Endothelial cell of umbilical vein (primary cell): Measurements from ENCODE around the gene CUL7. TPM values are rescaled to one million over a fixed set of nuclear protein-coding genes. Genes with fewer than 3 reads are reported as not detected.

Experiments used
- BruUV-seq: library from RNA; stranded (reverse); fragments of 400-500 nt; replicated peaks from 2 replicates; lab custom pipeline; 2021; lab: Mats Ljungman, UMichigan
- CTCF ChIA-PET: fragments of 300-600, 350-600 bp; sonication (Branson Sonifier 250); formaldehyde crosslinking; loops from one replicate; lab custom pipeline; 2021; ENCODE audit warnings: antibody characterized with exemption, inconsistent platforms; lab: Charles Lee
- POLR2A ChIA-PET: fragments of 300-600, 350-600 bp; sonication (Branson Sonifier 250); formaldehyde crosslinking; loops from one replicate; lab custom pipeline; 2021; ENCODE audit warnings: antibody characterized with exemption, inconsistent platforms; lab: Charles Lee
- DNase-seq: peaks from one replicate; pipeline ENCODE4 v3.0.0-alpha.2; 2011; ENCODE audit warnings: low read depth, low spot score
- FAIRE-seq: peaks from 2 replicates; lab custom pipeline; 2011; peaks lifted over from hg19 to GRCh38; lab: Jason Lieb, UNC
- H2AFZ ChIP-seq: 2 replicates; pipeline ENCODE4 v1.6.0; 2012; ENCODE audit warnings: low read depth, low read length, control low read depth, inconsistent platforms
- H3K27ac ChIP-seq: 2 replicates; pipeline ENCODE4 v1.5.1; 2011; ENCODE audit warnings: low read depth, mild to moderate bottlenecking, control low read depth, low read length, moderate library complexity; ENCODE audit not compliant: insufficient read depth
- H3K27me3 ChIP-seq, 2 experiments: 2 replicates each; pipeline versions ENCODE4 v1.6.0 to v1.6.1; 2011; ENCODE audit warnings: low read length in 2 of 2, mixed read lengths in 1 of 2; ENCODE audit not compliant: control insufficient read depth in 2 of 2, insufficient read depth in 2 of 2
- H3K36me3 ChIP-seq, 2 experiments: 2 replicates in 1 of 2; 3 replicates in 1 of 2; pipeline ENCODE4 v1.5.1; 2011; ENCODE audit warnings: low read length in 2 of 2, mild to moderate bottlenecking in 1 of 2, moderate library complexity in 1 of 2; ENCODE audit not compliant: control insufficient read depth in 2 of 2, insufficient read depth in 2 of 2; ENCODE audit errors: extremely low read depth in 1 of 2
- H3K4me1 ChIP-seq: 3 replicates; pipeline ENCODE4 v1.5.1; 2011; ENCODE audit warnings: mild to moderate bottlenecking, low read length; ENCODE audit not compliant: control insufficient read depth, insufficient read depth; ENCODE audit errors: extremely low read depth
- H3K4me2 ChIP-seq: 2 replicates; pipeline ENCODE4 v1.6.1; 2011; ENCODE audit warnings: low read length, control low read depth, mixed read lengths; ENCODE audit not compliant: insufficient read depth
- H3K4me3 ChIP-seq, 3 experiments: fragments of 200-600 bp in 1 of 3; sonication (generic), shearing (Covaris generic) in 1 of 3; replicated peaks in 1 of 3; 2 replicates each; pipeline ENCODE4 v1.5.1; 2011 to 2016; ENCODE audit warnings: control low read depth in 3 of 3, low read length in 3 of 3, mild to moderate bottlenecking in 2 of 3, inconsistent platforms in 1 of 3, low read depth in 1 of 3, moderate library complexity in 1 of 3; ENCODE audit not compliant: insufficient read depth in 1 of 3
- H3K79me2 ChIP-seq: 2 replicates; pipeline ENCODE4 v1.6.0; 2012; ENCODE audit warnings: low read length, inconsistent platforms; ENCODE audit not compliant: control insufficient read depth, insufficient read depth
- H3K9ac ChIP-seq: replicated peaks from 2 replicates; pipeline ENCODE3; 2011; ENCODE audit warnings: low read length, control low read depth; ENCODE audit not compliant: insufficient read depth; ENCODE audit errors: extremely low read depth
- H3K9me1 ChIP-seq: replicated peaks from 3 replicates; pipeline ENCODE4 v1.6.0; 2011; ENCODE audit warnings: mild to moderate bottlenecking, low read length; ENCODE audit not compliant: control insufficient read depth, insufficient read depth; ENCODE audit errors: extremely low read depth
- H3K9me3 ChIP-seq: replicated peaks from 2 replicates; pipeline ENCODE4 v1.5.1; 2012; ENCODE audit warnings: low read length, inconsistent platforms; ENCODE audit not compliant: control insufficient read depth, insufficient read depth
- H4K20me1 ChIP-seq: replicated peaks from 2 replicates; pipeline ENCODE3; 2011; ENCODE audit warnings: mild to moderate bottlenecking, low read length; ENCODE audit not compliant: control insufficient read depth, insufficient read depth; ENCODE audit errors: extremely low read depth
- EZH2 ChIP-seq: IDR thresholded peaks from 2 replicates; pipeline ENCODE4 v1.6.1; 2012; ENCODE audit warnings: borderline replicate concordance, low read depth, mild to moderate bottlenecking, moderate library complexity, low read length, inconsistent platforms; ENCODE audit not compliant: severe bottlenecking
- FOS ChIP-seq: IDR thresholded peaks from 2 replicates; pipeline ENCODE4 v1.6.1; 2011; ENCODE audit warnings: mild to moderate bottlenecking, low read length, moderate library complexity, borderline replicate concordance; ENCODE audit not compliant: insufficient read depth
- GATA2 ChIP-seq: IDR thresholded peaks from 2 replicates; pipeline ENCODE4 v1.7.0; 2011; ENCODE audit warnings: low read depth, mild to moderate bottlenecking, moderate library complexity, mixed read lengths, low read length; ENCODE audit not compliant: insufficient read length, insufficient read depth
- JUN ChIP-seq: IDR thresholded peaks from 2 replicates; pipeline ENCODE4 v1.6.1; 2011; ENCODE audit warnings: borderline replicate concordance, low read depth; ENCODE audit not compliant: insufficient read length, insufficient read depth
- MYC ChIP-seq: IDR thresholded peaks from one replicate; pipeline ENCODE4 v1.6.1; 2011; ENCODE audit warnings: mild to moderate bottlenecking, low read depth, low read length
- POLR2A ChIP-seq: IDR thresholded peaks from 2 replicates; pipeline ENCODE4 v1.6.1; 2012; ENCODE audit warnings: low read depth, mild to moderate bottlenecking, control low read depth, low read length
- POLR2AphosphoS5 ChIP-seq: IDR thresholded peaks from 2 replicates; pipeline ENCODE4 v1.6.1; 2012; ENCODE audit warnings: low read depth, mild to moderate bottlenecking, control low read depth, low read length, moderate library complexity; ENCODE audit not compliant: insufficient read depth
- dilution Hi-C: fragments of 300-500 bp; cut with MboI; formaldehyde crosslinking; loops from one replicate; pipeline ENCODE4 v1.15.0; 2019; ENCODE audit warnings: low sequenced_read_pairs; ENCODE audit not compliant: extremely low pct_ligation_motif_present
- intact Hi-C: fragments of 100-400 bp; cut with micrococcal nuclease; formaldehyde crosslinking; loops from one replicate; pipeline ENCODE4 v1.10.0; 2022
- polyA plus RNA-seq, 4 experiments: library from polyadenylated mRNA; depleted of rRNA in 3 of 4; stranded (reverse) in 3 of 4; unstranded in 1 of 4; fragments of >200 nt; gene quantifications; 2 replicates each; pipeline versions ENCODE4 v1.2.1 to v1.2.3, GENCODE V29; 2011 to 2012; ENCODE audit warnings: missing spikeins in 1 of 4
- total RNA-seq: library from RNA; stranded (reverse); gene quantifications from 2 replicates; pipeline ENCODE4 v1.2.3, GENCODE V29; 2021
- TF ChIP-seq, protein P1 (sequence below): IDR thresholded peaks from 2 replicates; pipeline ENCODE4 v1.6.1; 2011; ENCODE audit not compliant: insufficient read depth, insufficient read length
- TF ChIP-seq, protein P2 (sequence below), 2 donors: IDR thresholded peaks; 1 replicate in 1 of 2; 2 replicates in 1 of 2; pipeline ENCODE4 v1.5.1; 2011; ENCODE audit warnings: low read length in 2 of 2, mild to moderate bottlenecking in 2 of 2, moderate library complexity in 2 of 2, control low read depth in 1 of 2, inconsistent platforms in 1 of 2, low read depth in 1 of 2; ENCODE audit not compliant: insufficient read depth in 1 of 2; ENCODE audit errors: extremely low read depth in 1 of 2

The CUL7 gene
- total and polyA plus RNA-seq, 2 donors (not counting 3 experiments of a cell fraction or from before 2014, with no cell fraction given) = 29.4 to 33.7 TPM

DNA sequence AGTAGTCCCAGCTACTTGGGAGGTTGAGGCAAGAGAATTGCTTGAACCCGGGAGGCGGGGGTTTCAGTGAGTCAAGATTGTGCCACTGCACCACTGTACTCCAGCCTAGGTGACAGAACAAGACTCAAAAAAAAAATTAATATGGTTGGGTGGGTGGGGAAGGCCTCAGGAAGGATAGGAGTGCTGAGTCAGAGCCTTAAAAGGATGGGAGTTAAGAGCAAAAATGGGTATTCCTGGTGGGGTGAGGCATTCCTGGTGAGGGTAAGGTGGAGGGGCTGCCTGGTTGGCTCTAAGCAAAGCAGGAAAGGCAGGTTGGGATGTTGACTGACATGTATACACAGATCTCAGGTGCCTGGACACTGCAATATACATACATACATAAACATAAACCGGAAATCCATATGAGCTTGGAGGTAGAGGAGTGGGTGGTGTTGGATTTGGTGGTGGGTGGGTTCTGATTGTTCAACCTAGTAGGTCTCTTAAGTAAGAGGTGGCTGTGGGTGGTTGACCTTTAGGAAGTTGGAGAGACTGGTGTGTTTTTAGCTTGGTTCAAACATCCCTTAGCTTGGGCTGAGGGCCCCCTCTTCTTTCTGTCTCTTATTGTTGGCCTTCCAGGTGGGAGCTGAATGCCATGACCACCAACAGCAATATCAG, 33.5 kb downstream of the CUL7 start:
- no TSS peak for BruUV-seq
- Histone ChIP-seq H3K79me2 (peaks cover 48% of the 10 kb centered on the region), H2AFZ (no peak overlapping the region), H3K4me1 (no peaks in the 10 kb centered on the region), H3K9ac (no peak overlapping the region), H4K20me1 (no peaks in the 10 kb centered on the region), H3K9me3 (no peaks in the 10 kb centered on the region), H3K9me1 (no peaks in the 10 kb centered on the region), H3K27me3 (no peaks in the 10 kb centered on the region), H3K36me3 (peaks cover 6 to 22% of the 10 kb centered on the region in 2 experiments), H3K27ac (no peak overlapping the region), H3K4me2 (no peak overlapping the region), H3K4me3 (no peak overlapping the region)
- intact Hi-C loops = loop anchor here (2.0 kb wide), 1 partner anchor 33 kb away; the partner anchor contains the start of gene CUL7
- dilution Hi-C loops = no loop called here
- FAIRE-seq (no peak), DNase-seq (no peak)
- TF ChIP-seq MYC (no peak), EZH2 (no peak), POLR2AphosphoS5 (no peak), JUN (no peak), FOS (no peak), POLR2A (no peak), GATA2 (no peak)
- TF ChIP-seq, protein P1, sequence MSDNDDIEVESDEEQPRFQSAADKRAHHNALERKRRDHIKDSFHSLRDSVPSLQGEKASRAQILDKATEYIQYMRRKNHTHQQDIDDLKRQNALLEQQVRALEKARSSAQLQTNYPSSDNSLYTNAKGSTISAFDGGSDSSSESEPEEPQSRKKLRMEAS = no peak
- TF ChIP-seq, protein P2, sequence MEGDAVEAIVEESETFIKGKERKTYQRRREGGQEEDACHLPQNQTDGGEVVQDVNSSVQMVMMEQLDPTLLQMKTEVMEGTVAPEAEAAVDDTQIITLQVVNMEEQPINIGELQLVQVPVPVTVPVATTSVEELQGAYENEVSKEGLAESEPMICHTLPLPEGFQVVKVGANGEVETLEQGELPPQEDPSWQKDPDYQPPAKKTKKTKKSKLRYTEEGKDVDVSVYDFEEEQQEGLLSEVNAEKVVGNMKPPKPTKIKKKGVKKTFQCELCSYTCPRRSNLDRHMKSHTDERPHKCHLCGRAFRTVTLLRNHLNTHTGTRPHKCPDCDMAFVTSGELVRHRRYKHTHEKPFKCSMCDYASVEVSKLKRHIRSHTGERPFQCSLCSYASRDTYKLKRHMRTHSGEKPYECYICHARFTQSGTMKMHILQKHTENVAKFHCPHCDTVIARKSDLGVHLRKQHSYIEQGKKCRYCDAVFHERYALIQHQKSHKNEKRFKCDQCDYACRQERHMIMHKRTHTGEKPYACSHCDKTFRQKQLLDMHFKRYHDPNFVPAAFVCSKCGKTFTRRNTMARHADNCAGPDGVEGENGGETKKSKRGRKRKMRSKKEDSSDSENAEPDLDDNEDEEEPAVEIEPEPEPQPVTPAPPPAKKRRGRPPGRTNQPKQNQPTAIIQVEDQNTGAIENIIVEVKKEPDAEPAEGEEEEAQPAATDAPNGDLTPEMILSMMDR (IDR thresholded peaks at IDR 0.05; ENCODE audit: extremely low read depth in 1 of 2, insufficient read depth in 1 of 2, low read depth in 1 of 2, low read length in 2 of 2) = no peak
- ChIA-PET CTCF (interaction anchor here (0.7 to 3.7 kb wide), 3 partner anchors 13 to 124 kb away, joined by 3 to 11 read pairs (median 3); no protein-coding TSS in a partner anchor), POLR2A (interaction anchor here (1.7 kb wide), 1 partner anchor 34 kb away, joined by 7 read pairs; the partner anchor contains the start of gene CUL7)
